Measurements from ENCODE around the gene KBTBD4.
"Not testable (repeated sequence)": the region's sequence is repeated elsewhere in the genome, so short reads cannot be mapped to it uniquely, and the experiment has no call there.

Gene KBTBD4

DNA sequence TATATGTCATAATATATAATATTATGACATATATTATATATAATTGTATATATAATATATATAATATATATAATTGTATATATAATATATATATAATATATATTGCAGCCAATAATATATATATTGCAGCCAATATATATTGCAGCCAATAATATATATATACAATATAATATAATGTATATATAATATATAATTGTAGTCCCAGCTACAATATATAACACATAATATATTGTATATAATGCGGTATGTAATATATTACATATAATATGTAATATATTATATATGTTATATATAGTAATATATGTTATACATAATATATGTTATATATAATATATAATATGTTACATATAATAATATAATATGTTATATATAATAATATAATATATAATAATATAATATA lies 20.1 kb downstream of the KBTBD4 start:
- no peak for DNase-seq

DNA sequence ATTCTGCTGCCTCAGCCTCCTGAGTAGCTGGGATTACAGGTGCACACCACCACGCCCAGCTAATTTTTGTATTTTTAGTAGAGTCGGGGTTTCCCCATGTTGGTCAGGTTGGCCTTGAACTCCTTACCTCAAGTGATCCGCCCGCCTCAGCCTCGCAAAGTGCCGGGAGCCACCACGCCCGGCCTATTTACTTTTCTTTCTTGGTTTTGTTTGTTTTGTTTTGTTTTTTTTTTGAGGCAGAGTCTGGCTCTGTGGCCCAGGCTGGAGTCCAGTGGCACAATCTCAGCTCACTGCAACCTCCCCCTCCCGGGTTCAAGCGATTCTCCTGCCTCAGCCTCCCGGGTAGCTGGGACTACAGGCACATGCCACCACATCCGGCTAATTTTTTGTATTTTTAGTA lies 21.8 kb downstream of the KBTBD4 start:
- not testable (repeated sequence) for DNase-seq

DNA sequence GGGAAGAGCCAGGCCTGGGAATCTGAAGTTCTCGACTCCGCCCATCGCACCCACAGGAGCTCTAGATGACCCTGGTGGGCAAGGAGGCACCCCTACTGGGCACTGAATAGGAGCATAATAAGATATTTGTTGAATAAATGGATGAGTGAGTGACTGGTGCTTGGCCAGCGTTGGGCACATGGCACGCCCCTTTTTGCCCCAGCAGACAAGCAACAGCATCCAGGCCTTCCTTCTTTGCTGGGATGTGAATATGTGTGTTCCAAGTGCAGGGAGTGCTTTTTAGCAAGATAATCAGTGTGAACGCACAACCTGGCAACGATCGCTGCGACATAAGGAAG lies 25.4 kb downstream of the KBTBD4 start:
- DNase-seq, result no peak

DNA sequence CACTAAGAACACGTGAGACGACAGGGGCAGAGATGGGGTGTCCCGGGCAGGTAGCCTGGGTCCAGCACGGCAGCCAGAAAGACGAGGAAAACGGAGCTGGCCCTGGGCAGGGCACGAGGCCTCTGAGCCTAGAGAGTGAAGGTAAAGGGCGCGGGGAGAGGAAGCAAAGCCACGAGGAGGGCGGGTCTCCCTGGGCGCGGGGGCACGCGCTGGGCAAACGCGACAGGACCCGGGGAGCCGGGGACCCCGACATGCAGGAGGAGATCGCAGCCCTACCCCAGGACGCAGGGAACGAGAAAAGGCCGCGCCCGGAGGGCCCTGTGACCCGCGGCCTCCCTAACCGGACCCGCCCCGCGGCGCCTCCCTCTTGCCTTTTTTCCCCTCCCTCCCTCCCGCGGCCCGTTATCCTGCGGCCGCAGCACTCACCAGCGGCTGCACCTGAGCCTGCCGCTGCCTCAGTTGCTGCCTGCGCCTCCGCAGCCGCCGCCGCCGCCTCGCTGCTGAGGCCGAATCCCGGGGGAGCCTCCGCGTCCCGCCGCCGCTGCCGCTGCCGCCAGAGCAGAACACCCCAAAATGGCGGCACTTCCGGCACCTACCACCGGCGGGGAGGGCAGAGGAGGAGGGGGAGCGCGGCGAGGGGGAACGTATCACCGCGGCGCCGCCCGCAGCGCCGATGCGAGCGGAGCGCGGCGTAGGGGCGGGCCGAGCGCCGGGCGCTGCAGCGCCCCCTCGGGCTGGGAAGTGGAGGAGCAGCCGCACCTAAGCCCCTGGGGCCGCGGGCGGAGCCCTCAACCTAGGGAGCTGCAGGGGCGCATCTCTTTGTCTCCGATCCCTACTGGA lies 26.0 kb downstream of the KBTBD4 start, which contains the start of gene CELF1:
Gene CELF1, minus strand, starts transcription at position 567 of the 840 bp plus-strand sequence. CDS start 53,609 bp downstream, outside the sequence.
- DNase-seq, result peak; percentile 88 to 94

DNA sequence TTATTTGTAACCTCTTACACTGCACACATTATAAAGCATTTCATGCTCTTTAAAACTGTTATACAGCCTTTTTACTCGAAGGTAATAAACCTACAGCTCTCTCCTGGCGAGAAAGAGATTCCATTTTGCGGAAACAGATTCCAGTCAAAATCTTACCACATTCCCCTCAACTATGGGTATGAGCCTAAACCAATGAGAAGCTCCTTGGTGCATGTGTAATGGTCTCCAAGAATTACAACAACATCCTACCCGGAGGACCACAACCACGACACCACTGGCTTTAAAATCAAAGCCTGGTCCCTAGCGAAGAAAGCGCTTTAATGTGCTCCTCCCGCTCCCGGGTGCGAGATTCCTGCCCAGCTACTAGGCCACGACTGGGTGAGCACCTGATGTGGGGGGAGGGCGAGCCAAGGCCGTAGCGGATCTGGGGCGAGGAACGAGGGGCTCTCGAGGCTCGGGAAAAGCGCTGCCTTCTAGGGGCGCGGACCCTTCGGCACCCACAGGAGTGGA lies 26.7 kb downstream of the KBTBD4 start:
- DNase-seq, result peak; percentile 54 to 58

DNA sequence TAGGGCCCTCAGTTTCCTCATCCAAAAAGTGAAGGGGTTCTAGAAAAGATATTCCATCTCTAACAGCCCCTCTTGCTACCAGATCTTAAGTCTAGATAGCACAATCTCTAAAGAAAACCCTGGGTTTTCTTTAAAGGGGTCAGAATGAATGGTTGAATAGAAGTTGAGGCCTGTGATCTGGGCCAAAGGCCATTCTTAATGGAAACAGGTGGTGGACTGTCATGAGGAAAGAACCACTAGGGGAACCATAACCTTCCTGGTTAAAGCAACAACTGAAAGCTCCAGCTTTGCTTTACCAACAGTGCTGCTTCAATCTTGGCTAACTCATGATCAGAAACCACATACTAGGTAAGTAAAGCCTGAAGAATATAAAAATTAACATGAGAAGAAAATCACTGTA lies 27.7 kb downstream of the KBTBD4 start:
- peak; percentile 44 to 56 for DNase-seq

DNA sequence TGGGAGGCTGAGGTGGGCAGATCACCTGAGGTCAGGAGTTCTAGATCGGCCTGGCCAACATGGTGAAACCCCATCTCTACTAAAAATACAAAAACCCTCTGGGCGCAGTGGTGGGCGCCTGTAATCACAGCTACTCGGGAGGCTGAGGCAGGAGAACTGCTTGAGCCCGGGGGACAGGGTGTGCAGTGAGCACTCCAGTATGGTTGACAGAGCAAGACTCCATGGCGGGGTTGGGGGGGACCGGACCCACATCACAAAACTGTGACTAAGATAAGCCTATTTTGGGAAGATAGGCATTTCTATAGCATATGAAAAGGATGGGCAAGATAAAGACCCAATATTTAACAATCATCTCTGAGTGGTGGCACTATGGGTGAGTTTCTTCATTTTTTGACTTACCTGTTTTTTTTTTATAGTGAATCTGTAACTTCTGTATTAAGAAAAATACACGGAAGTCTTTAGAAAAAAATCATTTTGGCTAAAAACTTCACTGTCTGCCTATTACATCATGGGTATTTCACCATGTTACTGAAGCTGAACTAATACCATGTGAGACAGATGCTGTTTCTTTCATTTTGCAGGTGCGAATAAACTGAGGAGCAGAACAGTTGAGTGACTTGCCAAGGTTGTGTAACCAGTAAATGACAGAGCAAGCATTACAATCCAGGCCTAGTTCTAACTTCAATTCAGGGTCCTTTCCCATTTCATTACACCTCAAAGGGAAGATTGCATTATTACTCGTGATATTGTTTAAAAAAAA lies 28.3 kb downstream of the KBTBD4 start:
- DNase-seq, result peak; percentile 67 to 71

DNA sequence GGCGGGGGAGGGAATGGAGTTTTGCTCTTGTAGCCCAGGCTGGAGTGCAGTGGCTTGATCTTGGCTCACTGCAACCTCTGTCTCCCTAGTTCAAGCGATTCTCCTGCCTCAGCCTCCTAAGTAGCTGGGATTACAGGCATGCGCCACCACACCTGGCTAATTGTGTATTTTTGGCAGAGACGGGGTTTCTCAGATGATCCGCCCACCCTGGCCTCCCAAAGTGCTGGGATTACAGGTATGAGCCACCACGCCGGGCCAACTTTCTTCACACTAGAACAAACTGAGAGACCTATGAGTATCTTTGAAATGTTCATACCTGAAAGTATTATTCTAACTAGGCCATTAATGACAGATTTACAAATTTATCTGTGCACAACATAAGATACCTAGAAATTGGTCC lies 32.5 kb downstream of the KBTBD4 start:
- DNase-seq, result not testable (repeated sequence)

DNA sequence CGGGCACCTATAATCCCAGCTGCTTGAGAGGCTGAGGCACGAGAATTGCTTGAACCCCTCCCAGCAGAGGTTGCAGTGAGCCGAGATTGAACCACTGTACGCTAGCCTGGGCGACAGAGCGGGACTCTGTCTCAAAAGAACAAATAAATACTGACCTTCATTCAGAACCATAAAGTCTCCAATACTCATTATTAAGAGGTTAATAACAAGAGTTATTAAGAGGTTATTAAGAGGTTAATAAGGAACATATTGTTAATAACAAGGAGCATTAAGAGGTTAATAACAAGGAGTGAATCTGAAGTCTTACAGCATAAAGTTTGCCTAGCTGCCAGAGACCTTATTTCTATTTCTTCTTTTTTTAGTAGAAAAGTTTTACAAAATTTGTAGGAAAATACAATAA lies 33.5 kb downstream of the KBTBD4 start:
- DNase-seq, result no peak

DNA sequence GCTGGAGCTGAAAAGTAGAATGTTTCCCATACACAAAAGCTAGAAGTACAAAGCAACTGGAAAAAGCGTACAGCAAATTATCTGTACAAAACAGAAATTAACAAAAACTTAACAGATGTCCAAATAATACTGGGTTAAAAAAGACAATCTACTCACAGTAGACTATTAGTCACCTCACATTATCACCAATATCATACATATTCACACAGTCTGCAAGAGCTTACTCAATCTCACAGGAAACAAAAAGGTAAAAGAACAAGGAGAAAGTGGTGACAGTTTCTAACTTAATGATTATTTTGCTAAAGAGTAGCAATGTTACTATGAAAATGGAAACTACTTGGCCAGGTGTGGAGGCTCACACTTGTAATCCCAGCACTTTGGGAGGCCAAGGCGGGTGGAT lies 37.7 kb downstream of the KBTBD4 start:
- DNase-seq, result no peak

DNA sequence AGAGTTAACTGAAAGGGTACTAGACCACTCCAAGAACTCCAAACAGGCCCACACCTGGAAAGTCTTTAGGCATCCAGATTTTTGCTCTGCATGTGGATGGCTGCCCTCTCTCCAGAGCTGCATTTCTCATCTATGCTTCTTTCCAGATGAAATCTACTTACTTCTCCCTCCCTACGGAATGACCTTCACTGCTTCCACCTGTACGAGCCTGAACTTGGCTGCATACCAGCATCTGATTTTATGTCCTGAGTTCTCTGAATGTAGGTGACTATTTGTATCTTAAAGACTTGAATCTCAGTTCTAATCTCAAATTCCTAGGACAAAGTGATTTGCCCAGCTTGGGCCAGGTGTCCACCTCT lies 39.1 kb downstream of the KBTBD4 start:
- no peak for DNase-seq

DNA sequence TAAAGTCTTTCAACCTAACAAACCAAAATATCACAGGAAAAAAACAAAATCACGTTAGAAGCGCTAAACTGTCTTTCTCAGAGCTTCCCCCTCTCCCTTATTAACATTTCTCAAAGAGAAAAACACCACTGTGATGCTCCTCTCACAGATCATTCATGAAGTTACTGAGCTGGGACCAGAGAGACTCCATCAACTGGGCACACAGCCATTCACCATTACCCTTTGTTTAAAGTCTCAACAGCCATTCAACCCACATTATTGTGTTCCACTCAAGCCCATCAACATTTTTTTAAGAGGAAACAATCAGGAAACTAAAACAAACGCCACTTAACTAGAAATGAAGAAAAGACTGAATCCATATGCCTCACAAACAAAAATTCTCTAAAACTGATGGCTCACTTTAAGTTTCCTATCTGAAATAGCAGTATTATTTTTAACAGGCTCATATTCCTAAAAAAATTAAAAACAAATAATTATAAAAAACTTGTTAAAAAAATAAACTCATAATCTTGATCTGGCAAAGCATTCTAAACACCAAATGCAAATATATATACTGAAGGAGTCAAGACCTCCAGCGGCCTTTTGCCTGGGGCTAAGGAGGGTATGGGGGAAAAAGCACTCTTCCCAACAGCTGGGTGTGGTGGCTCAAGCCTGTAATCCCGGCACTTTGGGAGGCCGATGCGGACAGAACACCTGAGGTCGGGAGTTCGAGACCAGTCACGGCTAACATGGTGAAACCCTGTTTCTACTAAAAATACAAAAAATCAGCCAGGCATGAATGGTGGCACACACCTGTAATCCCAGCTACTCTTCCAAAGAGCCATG lies 39.8 kb downstream of the KBTBD4 start:
- no peak for DNase-seq

DNA sequence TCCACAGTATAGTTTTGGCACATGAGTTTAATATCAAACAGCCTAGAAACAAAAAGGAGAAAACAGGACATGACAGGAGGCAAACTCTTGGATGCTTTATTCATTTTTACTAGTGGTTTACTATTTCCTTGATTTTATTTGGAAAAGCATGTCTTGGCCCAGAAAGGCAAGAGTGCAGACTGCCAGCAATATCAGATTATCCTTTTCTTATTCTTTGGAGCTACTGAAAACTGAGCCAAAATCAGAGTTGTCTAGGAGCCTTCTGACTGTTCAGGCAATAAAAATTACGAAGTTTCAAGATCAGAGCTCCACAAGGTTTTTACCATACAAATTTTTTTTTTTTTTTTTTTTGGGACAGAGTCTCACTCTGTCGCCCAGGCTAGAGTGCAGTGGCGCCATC lies 41.9 kb downstream of the KBTBD4 start:
- no peak for DNase-seq

DNA sequence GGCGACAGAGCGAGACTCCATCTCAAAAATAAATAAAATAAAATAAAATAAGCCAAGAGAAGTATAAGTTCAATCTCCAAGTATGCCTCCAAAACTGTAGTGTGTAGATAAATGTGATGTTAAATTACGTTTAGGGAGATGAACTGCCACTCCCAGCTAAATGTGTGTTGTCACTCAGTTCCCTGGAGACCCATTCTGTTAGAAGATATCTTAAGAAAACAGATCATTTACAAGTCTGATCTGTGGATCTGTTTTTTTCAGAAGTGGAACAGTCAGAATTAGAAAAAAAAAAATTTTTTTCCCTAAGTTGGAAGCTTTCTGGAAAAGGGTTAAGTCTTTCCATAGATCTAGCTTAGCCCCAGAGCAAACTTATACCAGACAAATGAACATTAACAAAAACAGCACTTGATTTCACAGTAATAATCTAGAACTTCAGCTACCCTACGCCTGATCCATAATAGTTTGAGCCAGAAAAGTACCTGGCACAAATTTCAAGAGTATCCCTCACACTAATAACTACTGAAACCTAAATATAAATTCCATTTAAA lies 44.0 kb downstream of the KBTBD4 start:
- no peak for DNase-seq

DNA sequence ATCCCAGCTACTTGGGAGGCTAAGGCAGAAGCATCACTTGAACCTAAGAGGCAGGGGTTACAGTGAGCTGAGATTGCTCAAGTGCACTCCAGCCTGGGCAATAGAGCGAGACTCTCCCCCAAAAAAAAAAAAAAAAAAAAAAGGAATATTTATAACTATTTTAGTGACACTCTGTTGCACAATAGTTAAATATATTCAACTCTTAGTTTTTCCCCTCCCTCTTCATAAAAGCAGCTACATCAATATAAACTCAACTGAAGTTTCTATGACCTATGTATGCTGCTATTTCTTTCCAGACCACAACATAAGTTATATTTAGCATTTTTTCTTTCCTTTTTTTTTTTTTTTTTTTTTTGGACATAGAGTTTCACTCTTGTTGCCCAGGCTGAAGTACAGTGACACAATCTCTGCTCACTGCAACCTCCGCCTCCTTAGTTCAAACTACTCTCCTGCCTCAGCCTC lies 45.0 kb downstream of the KBTBD4 start:
- DNase-seq, result peak in 1 of 2 donors; percentile 31

DNA sequence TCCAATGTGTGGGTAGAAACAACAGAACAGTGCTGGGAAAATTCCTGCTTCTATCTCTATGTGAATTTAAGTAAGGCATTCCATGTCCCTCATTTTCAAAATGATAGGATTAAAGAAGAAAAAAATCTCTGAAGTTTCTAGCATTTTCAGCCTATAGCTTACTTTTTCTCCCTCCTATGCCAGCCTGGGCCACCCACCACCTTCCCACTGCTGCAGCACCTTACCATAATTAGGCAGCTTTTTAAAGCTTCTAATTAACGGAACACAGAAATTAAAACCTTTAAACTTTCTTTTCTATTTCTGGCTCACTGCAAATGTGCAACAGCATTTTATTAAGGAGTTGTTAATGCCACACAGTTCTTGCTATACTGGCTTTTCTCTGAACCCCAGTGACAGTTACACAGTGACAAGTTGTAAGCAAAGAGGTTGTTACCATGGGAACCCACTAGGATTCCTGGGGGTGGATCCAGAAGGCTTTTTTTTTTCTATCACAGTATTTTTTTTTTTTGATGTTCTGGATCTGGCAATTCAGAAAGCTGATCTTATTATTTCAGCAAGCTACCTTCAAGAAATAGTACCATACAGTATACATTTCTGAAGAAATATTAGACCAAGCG lies 46.1 kb downstream of the KBTBD4 start:
- peak in 1 of 2 donors; percentile 35 for DNase-seq

DNA sequence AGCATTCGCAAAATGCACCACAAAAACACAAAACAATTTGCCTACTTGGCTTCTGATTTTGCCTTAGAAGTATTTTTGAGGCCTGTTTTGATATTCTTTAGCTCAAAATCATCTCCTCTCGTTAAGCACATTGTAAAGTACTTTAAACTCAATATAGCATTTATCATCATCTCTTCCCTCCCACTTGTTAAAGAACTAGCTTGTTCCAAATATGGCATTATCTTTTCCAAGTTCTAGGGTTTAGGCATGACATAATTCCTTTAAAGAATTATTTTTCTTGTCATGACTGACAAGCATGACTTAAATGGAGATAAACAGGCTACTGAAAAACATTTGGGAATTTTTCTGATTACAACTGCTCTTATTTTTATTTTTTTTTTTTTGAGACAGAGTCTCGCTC lies 47.1 kb downstream of the KBTBD4 start:
- no peak for DNase-seq

DNA sequence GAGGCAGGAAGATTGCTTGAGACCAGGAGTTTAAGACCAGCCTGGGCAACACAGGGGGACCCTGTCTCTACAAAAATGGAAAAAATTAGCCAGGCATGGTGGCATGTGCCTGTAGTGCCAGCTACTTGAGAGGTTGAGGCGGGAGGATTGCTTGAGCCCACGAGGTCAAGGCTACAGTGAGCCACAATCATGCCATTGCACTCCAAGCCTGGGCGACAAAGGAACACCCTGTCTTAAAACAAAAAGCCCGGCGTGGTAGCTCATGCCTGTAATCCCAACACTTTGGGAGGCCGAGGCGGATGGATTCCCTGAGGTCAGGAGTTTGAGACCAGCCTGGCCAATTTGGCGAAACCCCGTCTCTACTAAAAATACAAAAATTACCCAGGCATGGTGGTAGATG lies 48.0 kb downstream of the KBTBD4 start:
- DNase-seq, result not testable (repeated sequence)

DNA sequence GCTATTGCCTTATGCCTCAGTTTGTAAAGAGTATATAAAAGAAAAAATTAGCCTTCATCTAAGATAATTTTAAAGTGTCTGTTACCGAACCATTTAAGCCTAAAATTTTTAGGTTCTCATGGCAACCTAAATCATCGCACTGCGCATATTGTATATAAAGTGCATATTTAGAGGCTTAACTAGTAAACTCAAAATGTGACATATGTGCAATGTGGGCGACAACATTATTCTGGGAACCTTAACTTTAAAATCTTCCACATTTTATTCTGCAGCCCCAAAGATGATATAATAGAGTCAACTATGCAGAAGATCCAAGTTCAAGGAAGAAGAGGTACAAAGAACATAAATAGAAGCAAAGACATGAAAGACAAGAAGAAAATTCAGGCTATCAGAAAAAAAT lies 48.8 kb downstream of the KBTBD4 start:
- DNase-seq, result no peak

DNA sequence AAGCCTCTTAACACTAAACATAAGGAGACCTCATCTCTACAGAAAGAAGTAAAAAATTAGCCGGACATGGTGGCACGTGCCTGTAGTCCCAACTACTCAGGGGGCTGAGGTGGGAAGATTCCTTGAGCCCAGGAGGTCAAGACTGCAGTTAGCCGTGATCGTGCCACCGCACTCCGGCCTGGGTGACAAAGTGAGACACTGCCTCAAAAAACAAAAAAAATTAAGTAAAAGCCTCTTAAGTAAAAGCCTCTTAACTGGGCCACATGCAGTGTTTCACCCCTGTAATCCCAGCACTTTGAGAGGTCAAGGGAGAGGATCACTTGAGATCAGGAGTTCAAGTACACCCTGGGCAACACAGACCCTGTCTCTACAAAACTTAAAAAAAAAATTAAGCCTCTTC lies 51.6 kb downstream of the KBTBD4 start:
- DNase-seq, result no peak

DNA sequence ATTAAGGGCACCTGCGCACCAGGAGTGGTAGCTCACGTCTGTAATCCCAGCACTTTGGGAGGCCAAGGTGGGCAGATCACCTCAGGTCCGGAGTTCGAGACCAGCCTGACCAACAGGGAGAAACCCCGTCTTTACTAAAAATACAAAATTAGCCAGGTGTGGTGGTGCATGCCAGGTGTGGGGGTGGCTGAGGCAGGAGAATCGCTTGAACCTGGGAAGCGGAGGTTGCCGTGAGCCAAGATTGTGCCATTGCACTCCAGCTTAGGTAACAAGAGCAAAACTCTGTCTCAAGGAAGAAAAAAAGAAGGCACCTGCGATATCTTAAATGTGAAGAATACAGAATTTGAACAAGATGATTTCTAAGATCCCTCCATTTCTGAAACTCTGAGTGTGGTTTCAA lies 52.7 kb downstream of the KBTBD4 start:
- not testable (repeated sequence) for DNase-seq

DNA sequence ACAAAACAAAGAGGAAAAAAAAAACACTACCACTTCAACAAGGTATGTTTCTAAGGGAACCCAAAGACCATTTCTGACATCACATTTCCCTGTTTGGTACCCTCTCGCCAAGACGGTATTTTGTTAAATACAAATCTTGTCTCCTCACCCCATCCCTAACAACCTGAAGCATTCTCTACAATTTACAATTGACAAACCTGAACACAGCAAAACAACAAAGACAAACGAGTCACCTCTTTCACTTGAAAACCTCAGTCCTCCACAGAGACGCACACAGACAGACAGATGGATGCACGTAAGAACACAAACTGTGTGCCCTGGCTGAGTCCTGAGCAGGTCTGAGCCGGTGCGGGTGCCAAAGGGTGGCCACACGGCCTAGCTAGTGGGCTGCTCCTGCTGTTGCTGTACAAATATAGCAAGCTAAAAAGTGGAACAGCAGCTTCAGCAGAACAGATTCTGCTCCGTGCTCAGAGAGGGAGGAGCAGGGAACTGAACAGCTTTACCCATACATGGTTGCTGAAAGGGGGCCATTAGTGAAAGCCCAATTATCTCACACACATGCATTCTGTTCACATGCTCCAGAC lies 54.4 kb downstream of the KBTBD4 start:
- peak in 1 of 2 donors; percentile 51 for DNase-seq

All from inflammatory macrophage treated with lipopolysaccharide for 1 hour (primary cell).